GM19193 (cell line): ENCODE results near the gene RDX.
A peak's percentile ranks its signal among the peaks of the same experiment; 100 is the strongest.

Source experiments
- POLR2A ChIP-seq: IDR thresholded peaks from 4 replicates; pipeline ENCODE4 v1.6.1; 2011; ENCODE audit not compliant: insufficient read depth, insufficient read length; ENCODE audit errors: extremely low read depth

RDX gene

DNA sequence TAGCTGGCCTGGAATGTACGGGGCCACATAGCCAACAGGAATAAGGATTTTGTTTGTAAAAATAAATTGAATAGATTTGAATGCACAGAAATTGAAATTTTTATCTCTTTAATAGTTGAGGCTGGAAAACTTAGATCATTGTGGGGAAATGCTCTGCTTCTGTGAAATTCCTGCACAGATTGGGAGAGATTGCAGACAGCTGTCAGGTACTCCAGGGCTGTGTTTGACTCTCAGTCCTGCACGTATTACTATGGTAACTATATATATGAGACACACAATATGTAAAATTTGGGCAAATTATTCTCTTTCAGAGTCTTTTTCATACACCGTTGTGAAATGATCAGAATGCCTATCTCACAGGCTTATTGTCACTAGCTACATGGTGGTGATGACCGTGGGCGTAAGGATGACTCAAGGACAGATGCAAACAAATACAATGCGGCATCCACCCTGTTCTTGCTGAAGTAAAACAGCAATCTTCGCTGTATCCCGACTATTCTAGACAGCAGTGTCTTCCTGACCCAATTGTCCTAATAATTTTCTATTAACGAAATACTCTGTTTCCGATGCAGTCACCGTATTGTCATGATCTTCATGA lies 123.8 kb downstream of the RDX start:
- no peak for TF ChIP-seq POLR2A

- no peak for TF ChIP-seq POLR2A
Measured at GRCh38 chr11:110169738-110170137, 126.7 kb downstream of the RDX start.

- TF ChIP-seq POLR2A = no peak
Measured at GRCh38 chr11:110168033-110168803, 128.2 kb downstream of the RDX start.

- TF ChIP-seq POLR2A = peak; percentile 28
Measured at GRCh38 chr11:110165039-110165925, 131.1 kb downstream of the RDX start.

GRCh38 chr11:110162216-110162615 lies 134.2 kb downstream of the RDX start:
- no peak for TF ChIP-seq POLR2A

- no peak for TF ChIP-seq POLR2A
Measured at GRCh38 chr11:110161061-110161460, 135.4 kb downstream of the RDX start.

DNA sequence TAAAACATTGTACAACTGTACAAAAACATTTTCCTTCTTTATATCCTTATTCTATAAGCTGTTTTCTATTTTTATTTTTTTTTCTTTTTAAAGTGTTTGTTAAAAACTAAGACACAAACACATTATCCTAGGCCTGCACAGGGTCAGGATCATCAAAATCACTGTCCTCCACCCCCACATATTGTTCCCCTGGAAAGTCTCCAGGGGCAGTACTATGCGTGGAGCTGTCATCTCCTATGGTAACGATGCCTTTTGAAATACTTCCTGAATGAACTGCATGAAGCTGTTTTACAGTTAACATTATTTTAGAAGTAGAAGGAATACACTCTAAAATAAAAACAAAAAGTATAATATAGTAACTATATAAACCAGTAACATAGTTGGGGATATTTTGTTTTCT lies 136.0 kb downstream of the RDX start:
- TF ChIP-seq POLR2A = no peak

- TF ChIP-seq POLR2A = no peak
Measured at GRCh38 chr11:110160016-110160415, 136.4 kb downstream of the RDX start.

- TF ChIP-seq POLR2A = no peak
Measured at GRCh38 chr11:110159476-110159875, 136.9 kb downstream of the RDX start.

DNA sequence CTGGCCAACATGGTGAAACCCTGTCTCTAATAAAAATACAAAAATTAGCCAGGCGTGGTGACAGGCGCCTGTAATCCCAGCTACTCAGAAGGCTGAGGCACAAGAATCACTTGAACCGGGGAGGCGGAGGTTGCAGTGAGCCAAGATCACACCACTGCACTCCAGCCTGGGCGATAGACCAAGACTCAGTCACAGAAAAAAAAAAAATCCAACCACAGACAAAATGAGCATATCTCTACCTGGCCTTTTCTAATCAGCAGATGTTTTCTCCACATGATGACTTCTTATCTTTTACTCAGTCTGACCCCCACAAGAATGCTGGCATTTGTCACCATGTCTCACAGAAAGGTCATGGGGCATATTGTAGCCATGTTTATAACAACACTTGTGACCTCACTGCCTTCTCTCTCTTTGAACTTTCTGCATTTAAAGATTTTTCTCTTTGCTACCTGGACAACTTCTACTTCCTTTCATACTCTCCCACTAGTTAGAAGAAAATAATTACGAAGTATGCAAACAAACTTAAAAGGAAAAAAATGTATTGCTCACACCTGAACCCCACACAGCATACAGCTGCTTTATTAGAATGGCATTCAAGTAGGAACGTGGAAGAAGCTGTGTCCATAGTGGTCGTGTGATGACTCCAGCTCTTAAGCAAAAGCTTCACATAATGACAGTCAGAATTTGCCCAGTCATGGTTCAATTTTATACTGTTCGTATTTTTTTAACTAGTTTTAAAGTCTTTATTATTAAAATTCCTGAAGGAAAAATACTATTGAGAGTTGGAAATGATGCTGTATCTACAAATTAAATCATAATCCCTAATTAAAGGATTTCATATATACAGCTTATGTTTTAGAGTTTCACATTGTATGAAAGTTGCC lies 137.9 kb downstream of the RDX start:
- TF ChIP-seq POLR2A = no peak

DNA sequence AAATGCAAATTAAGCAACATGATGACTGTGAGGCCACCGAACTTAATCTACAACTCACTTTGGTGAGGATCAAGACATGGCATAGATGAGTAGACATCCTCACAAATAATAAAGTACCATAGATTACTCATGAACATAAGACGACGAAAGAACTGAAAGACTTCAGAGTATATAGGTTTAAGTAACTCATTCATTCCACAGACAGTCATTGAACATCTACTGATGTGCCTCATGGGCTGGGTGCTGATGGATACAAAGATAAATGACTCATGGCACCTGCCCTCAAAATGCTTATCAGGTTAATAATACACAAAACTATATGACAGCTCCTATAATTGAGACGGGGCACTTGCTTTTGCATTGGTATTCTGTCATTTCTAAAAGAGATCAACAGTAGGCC lies 139.9 kb downstream of the RDX start:
- TF ChIP-seq POLR2A = no peak

GRCh38 chr11:110153474-110153873 lies 142.9 kb downstream of the RDX start:
- no peak for TF ChIP-seq POLR2A

DNA sequence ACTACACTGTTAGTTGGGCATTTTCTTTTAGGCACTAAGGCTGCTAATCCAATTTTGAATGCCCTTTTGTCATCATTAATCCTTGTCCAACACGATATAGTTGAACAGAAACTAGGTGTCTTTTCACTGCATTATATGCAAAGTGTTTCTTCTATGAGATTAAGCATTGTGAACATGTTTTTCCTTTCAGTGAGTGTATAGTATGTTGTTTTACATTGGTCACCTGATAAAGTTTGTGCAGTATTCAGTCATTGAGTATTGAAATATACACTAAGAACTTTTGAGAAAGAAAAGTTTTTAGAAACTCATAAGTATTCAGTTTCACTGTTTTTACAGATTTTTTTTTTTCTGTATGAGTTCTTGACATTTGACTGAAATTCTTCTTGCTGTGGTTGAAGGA lies 144.2 kb downstream of the RDX start:
- no peak for TF ChIP-seq POLR2A
